ENCODE results near the gene HOXA7.

Gene HOXA7

DNA sequence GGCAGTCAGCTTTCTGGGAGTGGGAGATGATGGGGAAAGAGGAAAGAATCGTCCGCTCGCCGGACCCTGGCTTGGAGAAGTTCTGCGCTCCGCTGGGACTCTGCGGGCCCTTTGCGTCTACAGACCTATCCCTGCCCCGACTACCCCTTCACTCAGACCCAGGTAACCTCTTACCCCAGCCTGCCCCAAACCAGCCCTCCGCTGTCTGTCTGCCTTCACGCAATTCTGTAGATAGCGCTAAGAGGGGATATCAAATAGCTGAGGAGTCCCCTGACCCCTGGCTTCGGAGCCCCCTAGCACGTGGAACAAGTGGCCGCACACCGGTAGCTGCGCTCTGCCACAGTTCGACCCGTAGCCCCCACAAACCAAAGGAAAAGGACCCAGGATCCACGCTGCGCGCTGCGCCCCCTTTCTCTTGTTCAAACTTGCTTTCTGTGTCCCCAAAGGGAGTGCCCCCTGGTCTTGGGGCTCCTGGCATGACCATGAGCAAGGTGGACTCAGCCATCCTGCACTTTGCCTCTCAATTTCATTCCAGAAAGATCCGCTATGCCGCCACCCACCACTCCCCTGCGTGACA, 32.9 kb downstream of the HOXA7 start:
- TF ChIP-seq CTCF (IDR thresholded peaks at IDR 0.05; ENCODE audit: low read depth, low read length) (no peak), MYC (IDR thresholded peaks at IDR 0.05; ENCODE audit: low read depth, low read length) (no peak), POLR2A (IDR thresholded peaks at IDR 0.05; ENCODE audit: extremely low read depth, insufficient read length) (no peak)
- TF ChIP-seq, protein P1, sequence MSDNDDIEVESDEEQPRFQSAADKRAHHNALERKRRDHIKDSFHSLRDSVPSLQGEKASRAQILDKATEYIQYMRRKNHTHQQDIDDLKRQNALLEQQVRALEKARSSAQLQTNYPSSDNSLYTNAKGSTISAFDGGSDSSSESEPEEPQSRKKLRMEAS (IDR thresholded peaks at IDR 0.05; ENCODE audit: low read depth, low read length), result no peak
- no peak overlapping the region for H3K4me3 ChIP-seq (ENCODE audit: low read depth, low read length)
- no peak for DNase-seq (ENCODE audit: low read depth)

- DNase-seq (ENCODE audit: low read depth), result no peak
- TF ChIP-seq MYC (IDR thresholded peaks at IDR 0.05; ENCODE audit: low read depth, low read length) (no peak), CTCF (IDR thresholded peaks at IDR 0.05; ENCODE audit: low read depth, low read length) (no peak), POLR2A (IDR thresholded peaks at IDR 0.05; ENCODE audit: extremely low read depth, insufficient read length) (no peak)
- TF ChIP-seq, protein P1 (IDR thresholded peaks at IDR 0.05; ENCODE audit: low read depth, low read length), result no peak
- no peak overlapping the region for H3K4me3 ChIP-seq (ENCODE audit: low read depth, low read length)
Measured at GRCh38 chr7:27123007-27123476, 33.4 kb downstream of the HOXA7 start.

DNA sequence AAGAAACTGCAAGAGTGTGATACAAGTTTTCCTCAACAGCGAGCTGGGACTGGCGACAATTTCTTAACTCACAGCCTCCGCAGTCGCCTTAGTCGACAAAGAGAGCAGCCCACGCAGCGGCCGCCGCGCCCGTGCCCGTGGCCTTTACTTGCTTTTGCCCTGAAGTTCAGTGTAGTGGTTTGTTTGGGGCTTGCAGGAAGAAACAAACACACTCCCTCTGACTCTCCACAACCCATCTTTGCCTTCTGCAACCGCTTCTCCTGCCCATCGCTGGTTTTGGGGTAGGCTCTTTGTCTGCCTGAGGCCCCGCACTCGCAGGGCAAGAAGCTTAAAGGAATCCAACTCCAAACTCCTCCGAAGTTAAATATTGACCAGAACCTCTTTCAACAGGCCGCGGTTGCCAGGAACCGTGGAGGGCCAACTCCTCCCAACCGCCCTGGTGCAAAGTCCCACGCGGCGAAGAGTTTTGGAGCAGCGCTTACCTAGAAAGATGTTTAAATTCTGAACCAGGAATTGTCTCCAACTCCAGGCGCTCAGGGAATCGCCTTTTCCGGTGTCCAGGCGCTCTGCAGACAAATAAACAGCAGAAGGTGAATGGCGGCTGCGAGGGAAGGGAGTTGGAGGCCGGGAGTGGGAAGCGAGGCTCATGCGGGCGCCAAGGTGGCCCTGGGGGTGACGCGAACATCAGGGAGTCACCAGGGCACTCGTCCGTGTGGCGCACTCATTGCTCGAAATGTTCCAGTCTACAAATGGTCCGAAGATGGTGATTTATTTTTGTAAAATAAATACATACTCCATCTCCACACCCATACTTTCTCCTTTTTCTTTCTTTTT, 34.2 kb downstream of the HOXA7 start:
- TF ChIP-seq MYC (IDR thresholded peaks at IDR 0.05; ENCODE audit: low read depth, low read length) (no peak), CTCF (IDR thresholded peaks at IDR 0.05; ENCODE audit: low read depth, low read length) (no peak), POLR2A (IDR thresholded peaks at IDR 0.05; ENCODE audit: extremely low read depth, insufficient read length) (no peak)
- TF ChIP-seq, protein P1 (IDR thresholded peaks at IDR 0.05; ENCODE audit: low read depth, low read length), result no peak
- DNase-seq (ENCODE audit: low read depth), result no peak
- no peak overlapping the region for H3K4me3 ChIP-seq (ENCODE audit: low read depth, low read length)

- no peak overlapping the region for H3K4me3 ChIP-seq (ENCODE audit: low read depth, low read length)
- TF ChIP-seq POLR2A (IDR thresholded peaks at IDR 0.05; ENCODE audit: extremely low read depth, insufficient read length) (no peak), CTCF (IDR thresholded peaks at IDR 0.05; ENCODE audit: low read depth, low read length) (no peak), MYC (IDR thresholded peaks at IDR 0.05; ENCODE audit: low read depth, low read length) (no peak)
- TF ChIP-seq, protein P1 (IDR thresholded peaks at IDR 0.05; ENCODE audit: low read depth, low read length), result no peak
Measured at GRCh38 chr7:27121684-27122076, 34.8 kb downstream of the HOXA7 start.

DNA sequence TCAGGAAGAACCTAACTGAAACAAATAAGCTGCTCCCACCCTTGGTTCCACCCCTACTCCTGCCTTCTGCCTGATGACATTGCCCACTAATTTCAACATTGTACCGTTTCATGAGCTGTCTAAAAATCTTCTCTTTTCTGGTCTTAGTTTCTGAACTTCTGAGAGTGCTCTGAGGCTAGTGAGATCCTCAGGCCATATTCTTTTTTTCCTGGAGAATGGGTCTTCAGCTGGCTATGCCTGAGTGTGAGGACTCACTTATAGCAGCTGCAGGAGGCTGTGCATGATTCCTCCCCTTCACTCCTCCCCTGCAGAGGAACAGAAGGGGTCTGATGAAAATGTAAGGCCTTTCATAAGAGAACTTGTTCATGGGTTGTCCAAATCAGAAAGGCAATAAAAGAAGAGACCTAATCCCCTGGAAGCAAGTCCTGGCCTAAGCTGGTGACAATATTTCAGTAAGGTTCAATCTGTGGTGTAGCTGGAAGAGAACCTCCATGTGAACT, 37.0 kb downstream of the HOXA7 start:
- no peak for DNase-seq (ENCODE audit: low read depth)
- H3K4me3 ChIP-seq (ENCODE audit: low read depth, low read length), result no peak overlapping the region

More at GRCh38 chr7:27121684-27122076, 34.8 kb downstream of the HOXA7 start:
- no peak for DNase-seq (ENCODE audit: low read depth)

More for the DNA sequence above, 37.0 kb downstream of the HOXA7 start:
- TF ChIP-seq CTCF (IDR thresholded peaks at IDR 0.05; ENCODE audit: low read depth, low read length), result no peak
- no peak for TF ChIP-seq MYC (IDR thresholded peaks at IDR 0.05; ENCODE audit: low read depth, low read length)
- TF ChIP-seq, protein P1 (IDR thresholded peaks at IDR 0.05; ENCODE audit: low read depth, low read length), result no peak
- TF ChIP-seq POLR2A (IDR thresholded peaks at IDR 0.05; ENCODE audit: extremely low read depth, insufficient read length), result no peak

All from NB4 (cell line).